NCI-H187 treated with DMSO at 0.1 percent for 48 hours (cell line): Measurements from ENCODE around the gene SP2.
"Not testable (repeated sequence)": the region's sequence is repeated elsewhere in the genome, so short reads cannot be mapped to it uniquely, and the experiment has no call there.

ENCODE experiments used
- DNase-seq: peaks from one replicate; lab custom pipeline; 2025; lab: John Stamatoyannopoulos, UW

SP2 gene

DNA sequence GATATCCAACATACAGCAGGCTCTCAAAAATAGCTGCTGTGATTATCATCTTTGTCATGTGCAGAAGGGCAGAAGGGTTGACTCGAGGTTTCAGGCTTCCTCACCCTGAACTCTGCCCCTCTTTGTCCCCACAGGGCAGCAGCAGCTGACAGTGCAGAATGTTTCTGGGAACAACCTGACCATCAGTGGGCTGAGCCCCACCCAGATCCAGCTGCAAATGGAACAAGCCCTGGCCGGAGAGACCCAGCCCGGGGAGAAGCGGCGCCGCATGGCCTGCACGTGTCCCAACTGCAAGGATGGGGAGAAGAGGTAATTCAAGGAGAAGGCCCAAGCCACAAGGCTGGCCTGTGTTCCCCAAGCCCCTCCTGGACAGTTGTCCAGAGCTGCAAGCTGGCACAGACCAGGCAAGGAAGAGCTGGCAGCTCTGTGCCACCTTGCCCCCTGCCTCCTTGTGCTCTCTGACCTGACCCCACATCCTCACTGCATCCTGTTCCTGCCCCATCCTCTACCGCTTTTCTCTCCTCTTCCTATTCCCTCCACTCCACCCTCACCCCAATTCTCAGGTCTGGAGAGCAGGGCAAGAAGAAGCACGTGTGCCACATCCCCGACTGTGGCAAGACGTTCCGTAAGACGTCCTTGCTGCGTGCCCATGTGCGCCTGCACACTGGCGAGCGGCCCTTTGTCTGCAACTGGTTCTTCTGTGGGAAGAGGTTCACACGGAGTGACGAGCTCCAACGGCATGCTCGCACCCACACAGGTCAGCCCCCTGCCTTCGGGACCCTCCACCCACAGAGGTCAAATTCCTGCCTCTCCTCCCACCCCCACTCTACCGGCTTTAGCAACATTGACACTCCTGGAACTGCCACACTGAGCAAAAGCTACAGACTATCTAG, 29.0 kb downstream of the SP2 start:
- DNase-seq, result no peak

DNA sequence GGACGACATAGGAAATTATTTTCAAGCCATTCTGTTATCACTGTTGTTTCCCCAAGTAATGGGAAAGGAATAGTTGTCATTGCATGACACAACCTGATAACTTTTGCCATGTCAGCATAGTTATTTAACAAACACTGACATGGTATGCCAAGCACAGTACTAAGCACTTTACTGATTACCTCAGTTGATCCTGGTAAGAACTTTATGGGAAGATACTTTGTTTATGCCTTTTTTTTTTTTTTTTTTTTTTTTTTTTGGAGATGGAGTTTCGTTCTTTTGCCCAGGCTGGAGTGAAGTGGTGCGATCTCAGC, 29.6 kb downstream of the SP2 start:
- no peak for DNase-seq

DNA sequence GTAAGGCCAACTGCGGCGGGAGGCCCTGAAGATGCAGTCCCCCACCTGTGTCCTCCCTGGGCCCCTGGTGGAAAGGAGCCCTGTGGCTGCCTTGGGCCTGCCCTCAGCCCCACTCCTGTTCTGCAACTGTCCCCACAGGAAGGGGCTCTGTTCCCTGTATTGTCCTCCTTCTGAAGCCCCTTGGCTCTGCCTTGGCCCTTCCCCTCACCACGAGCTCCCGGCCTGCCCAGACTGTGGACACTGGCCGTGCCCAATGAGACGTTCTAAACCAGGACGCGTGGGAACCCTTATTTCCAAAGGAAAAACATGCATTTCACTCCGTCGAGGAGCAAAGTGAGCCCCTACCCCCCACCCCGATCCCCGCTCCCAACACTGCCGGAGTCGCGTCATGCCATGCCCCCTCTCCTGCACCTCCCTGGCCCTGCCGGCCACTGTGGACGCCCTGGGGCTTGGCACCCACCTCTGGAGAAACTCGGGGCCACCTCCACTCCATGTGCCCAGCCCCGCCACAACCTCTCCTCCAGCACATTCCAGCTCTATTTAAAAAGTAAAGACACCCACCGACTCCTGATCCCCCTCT, 31.9 kb downstream of the SP2 start:
- DNase-seq, result no peak

DNA sequence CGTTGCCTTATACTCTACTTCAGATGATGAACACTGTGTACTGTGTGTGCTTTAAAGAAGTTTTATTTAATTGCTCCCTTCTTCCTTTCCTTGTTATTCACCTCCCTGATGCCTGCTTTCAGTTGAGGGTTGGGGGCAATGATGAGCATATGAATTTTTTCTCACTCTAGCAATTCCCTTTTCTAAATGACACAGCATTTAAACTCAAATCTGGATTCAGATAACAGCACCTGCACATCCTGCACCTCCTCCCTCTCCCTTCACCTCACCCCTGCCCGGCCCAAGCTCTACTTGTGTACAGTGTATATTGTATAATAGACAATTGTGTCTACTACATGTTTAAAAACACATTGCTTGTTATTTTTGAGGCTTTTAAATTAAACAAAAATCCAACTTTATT, 32.4 kb downstream of the SP2 start:
- no peak for DNase-seq

DNA sequence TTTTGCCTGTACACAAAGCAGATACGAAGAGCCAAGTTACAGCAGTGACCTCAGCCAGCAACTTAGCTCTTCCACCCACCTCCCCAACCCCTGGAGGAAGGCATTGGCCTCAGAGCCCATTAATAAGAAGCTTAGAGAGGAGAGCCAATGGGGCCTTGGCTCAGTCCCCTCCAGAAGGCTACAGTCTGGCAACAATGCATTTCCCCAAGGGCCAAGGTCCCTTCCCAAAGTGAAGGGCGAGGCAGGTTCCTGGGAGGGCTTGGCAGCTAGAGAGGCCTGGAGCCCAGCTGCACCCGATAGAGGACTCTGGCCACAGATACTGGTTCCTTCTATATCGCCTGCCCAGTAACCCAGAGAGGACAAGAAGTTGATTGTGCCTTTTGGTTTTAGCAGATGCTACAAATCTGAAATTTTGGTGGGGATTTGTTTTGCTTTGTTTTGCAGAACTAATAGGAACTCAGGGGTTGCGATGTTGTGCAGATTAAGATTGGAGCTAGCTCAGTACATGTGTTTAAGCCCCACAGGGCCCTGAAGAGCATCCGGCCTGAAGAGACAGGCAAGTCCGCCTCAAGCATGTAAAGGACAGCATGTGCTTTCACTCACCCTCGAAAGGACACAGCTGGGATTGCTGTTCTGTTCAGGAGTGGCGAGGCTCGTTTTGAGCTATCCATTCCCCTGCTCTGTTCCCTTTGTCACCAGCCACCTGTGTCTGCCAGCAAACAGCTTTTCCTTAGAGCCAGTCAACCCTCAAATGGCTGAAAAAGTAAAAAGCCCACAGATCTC, 33.4 kb downstream of the SP2 start:
- DNase-seq, result no peak

DNA sequence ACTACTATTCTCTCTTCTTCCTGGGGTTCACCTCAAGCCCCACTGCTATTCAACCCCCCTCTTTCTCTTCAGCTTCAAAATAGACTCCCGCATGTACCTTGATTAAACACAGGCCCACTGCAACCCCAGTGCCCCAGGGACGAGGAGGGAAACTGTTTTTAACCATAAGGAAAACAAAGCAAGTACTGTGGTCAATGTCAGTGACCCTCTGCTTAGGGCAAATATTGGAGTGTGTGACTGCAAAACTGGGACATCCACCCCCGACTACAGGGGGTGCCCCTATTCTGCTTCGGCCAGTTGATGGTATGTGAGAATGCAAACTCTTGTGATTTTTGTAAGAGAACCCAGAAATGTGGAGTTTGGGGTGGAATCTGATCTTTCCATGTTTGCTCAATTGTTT, 35.8 kb downstream of the SP2 start:
- DNase-seq, result no peak

DNA sequence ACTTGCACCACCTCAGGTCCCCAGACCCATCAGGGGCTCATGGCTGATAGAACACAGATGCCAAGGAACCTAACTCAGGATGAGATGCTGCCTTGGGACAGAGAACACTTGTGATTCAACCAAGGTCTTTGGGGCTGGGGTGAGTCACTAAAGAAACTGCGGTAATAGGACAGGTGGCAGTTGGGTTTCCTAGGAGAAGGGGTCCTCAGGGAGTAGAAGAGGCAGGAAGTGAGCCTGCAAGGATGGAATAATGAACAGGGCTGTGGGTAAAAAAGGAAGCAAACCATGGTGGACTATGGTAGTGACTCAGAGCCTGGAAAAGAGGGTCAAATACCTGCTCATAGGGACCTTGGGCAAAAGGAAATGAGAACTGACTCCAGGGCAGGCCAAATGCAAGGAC, 38.8 kb downstream of the SP2 start:
- no peak for DNase-seq

DNA sequence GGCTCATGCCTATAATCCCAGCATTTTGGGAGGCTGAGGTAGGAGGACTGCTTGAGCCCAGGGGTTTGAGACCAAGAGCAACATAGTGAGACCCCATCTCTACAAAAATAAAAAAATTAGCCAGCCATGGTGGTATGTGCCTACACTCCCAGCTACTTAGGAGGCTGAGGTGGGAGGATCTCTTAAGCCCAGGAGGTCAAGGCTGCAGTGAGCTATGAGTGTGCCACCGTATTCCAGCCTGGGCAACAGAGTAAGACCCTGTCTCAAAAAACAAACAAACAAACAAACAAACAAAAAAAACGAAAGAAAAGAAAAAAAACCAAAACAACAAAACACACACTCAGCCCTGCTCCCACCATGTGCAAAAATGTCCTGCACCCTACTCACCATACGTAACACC, 39.4 kb downstream of the SP2 start:
- DNase-seq, result not testable (repeated sequence)

DNA sequence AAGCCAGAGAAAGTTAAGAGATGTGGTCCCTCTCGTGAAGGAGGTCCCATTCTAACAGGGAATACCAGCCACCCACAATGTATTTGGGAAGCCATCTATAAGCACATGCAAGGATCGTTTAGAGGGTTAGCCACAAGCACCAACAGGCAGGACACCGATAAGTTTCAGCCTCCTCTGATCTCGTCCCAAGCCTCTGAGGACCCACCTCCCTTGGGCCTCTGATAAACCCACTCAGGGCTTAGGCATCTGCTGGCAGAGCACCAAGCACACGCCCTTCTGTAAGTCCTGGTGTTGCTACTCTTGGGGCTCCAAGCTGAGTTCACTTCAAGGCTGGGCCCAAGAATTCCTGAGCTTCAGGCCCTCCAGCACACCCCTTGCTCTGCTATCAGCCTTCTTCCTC, 39.9 kb downstream of the SP2 start:
- DNase-seq, result no peak

DNA sequence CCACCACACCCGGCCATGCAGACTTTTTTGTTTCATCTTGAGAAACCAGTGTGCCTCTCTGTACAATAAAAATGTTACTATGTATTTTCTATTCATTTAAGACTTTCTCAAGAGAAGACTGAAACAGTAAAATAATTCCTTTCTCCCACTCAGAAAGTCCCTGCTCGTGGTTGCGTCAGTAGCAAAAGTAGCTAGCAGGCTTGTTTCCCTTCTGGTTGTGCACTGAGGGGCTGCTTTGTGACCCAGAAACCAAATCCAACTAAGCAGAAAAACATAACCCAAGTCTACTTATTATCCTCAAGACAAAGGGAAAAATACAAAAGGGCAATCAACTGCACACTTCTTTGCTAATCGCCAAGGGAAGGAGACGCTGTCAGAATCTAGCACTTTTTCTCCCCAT, 41.9 kb downstream of the SP2 start:
- DNase-seq, result no peak

DNA sequence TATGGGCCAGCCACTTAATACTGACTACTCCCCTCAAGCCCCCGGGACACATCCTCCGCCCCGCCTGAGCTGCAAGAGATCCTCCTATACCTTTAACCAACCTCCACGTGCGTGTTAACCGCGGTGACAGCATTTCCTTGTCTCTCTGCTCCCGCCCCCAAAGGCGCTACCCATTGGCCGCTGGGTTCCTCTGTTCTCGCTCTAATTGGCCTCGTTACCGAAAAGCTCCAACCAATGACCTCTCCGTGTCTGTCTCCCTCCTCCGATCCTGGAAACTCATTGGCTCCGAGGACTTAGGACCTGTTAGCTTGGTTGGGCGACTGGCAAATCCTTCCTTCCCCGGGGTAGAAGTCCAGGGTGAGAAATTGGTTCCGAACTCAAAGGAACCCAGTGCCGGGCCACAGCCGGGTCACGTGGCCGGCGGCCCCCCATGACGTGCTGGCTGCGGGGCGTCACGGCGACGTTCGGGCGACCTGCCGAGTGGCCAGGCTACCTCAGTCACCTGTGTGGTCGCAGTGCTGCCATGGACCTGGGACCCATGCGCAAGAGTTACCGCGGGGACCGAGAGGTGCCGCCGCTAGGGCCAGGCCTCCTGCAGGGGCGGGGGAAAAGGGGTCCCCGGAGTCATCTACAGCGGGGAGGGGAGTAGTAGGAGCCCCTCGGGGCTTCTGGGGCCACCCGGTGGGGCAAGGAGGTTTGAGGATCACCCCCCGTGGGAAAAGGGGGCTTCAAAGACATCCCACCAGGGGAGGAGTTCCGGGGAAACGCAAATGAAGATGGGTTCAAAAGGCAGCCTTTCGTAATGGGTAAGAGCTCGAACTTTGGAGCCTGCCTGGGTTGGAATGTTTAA, 45.4 kb downstream of the SP2 start, which contains the start of gene PNPO:
Gene PNPO, plus strand, starts transcription at position 326 of the 850 bp plus-strand sequence. Its CDS starts 105 bp downstream, at position 431.
- peak; percentile 95 for DNase-seq

DNA sequence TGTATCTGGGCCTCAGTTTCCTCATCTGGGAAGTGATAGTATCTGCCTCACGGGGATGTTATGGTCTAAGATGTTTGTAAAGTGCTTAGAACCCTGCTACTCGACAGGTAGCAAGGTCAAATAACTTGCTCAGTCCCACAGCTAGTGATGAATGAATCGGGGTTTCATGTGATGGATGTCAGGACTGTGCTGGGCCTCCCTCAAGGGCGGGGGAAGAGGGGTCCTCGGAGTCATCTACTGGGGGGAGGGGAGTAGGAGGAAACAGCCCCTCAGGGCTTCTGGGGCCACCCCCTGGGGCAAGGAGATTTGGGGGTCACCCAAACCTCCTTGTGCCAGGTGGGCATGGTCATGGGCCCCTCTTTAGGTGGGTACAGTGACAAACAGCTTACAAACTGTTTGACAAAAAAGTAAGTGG, 46.1 kb downstream of the SP2 start:
- DNase-seq, result no peak

DNA sequence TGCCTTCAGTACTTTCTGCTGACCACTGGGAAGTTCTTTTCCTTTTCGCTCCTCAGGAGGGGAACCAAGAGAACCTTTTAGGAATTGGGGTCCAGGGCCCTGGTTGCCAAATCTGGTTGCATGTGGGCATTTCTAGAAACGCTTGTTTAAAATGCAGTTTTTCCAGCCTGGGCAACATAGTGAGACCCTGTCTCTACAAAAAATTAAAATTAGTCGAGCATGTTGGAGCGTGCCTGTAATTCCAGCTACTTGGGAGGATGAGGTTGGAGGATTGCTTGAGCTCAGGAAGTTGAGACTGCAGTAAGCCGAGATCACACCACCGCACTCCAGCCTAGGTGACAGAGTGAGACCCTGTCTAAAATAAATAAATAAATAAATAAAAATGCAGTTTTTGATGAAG, 46.5 kb downstream of the SP2 start:
- no peak for DNase-seq

DNA sequence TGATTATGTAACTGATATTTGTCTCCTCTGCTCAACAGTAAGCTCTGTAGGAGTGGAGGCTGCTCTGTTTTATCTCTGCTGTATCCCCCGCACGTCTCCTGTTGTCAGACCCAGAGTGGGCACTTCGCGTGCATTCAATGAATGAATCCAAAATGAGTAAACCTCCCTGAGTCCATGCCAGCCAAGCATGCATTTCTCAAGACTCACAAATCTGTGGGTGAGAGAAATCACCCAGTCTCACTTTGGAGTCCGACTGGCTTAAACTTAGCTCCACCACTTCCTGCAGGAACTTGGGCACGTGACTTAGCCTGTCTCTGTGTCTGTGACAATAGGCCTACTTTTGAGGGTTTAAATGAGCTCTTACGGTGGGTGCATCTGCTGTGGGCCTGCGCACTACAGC, 49.0 kb downstream of the SP2 start:
- DNase-seq, result no peak

DNA sequence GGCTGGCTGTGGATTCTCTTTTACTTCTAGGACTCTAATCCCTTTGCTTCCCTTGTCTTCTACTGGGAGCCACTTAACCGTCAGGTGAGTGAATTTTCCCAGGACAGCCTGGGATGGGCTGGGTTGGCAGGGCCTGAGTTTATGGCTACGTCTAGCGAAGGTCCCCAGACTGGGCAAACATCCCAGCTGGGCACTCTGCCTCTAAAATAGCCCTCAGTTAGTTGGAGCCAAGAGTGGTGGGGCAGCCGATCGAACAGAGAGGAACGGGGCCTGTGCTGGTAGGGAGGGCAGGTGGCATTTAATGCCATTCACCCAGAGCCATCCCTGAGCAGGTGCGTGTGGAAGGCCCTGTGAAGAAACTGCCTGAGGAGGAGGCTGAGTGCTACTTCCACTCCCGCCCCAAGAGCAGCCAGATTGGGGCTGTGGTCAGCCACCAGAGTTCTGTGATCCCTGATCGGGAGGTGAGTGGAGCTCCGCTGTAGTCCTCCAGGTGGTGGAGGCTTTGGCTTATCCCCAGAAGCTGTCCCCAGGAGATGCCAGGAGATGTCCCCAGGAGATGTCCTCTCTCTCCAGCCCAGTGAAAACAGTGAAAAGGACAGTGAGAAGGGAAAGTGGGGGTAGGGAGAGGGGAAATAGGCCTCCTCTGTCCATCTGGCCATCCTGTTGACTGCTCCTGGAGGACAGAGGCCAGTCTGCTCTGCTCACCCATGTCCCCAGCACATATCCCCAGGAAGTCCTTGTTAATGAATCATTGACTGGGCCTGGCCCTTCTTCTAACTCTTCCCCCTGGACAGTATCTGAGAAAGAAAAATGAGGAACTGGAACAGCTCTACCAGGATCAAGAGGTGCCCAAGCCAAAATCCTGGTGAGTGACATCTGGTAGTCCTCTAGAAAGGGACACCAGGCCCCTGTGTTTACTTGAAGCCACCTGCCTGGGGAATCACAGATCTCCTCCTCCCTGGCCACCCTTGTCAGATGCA, 49.8 kb downstream of the SP2 start:
- DNase-seq, result no peak

DNA sequence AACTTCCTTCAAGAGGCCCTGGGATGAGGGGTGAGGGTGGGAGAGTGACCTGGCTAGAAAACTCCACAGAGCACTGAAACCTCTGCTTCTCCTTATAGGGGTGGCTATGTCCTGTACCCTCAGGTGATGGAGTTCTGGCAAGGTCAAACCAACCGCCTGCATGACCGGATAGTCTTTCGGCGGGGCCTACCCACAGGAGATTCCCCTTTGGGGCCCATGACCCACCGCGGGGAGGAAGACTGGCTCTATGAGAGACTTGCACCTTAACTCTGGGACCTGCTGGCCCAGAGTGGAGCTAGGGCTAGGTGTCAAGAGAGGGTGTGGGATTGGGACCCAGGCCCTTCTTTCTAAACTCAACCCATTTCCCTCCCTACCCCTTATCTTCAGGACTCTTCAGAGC, 50.5 kb downstream of the SP2 start:
- DNase-seq, result no peak

DNA sequence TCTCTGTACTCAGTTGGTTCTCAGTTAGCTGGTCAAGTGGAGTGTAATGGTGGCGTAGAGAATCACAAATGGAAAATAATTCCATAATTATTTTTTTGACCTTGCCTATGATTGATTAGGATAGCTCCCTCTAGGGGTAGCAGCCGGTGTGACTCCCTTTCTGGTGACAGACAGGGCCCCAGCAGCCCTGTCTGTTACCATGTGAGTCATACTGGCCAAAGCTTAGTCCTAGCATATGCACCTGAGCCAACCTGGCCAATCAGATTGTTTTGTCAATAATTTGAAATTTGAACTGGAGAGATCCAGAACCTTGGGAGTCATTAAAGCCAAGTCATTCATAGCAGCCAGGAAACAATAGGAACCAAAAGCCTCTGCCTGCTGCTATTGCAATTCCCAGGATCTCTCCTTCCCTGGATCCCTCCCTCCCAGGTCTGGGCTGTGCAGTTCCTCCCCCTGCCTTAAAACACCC, 50.9 kb downstream of the SP2 start:
- DNase-seq, result peak; percentile 33

DNA sequence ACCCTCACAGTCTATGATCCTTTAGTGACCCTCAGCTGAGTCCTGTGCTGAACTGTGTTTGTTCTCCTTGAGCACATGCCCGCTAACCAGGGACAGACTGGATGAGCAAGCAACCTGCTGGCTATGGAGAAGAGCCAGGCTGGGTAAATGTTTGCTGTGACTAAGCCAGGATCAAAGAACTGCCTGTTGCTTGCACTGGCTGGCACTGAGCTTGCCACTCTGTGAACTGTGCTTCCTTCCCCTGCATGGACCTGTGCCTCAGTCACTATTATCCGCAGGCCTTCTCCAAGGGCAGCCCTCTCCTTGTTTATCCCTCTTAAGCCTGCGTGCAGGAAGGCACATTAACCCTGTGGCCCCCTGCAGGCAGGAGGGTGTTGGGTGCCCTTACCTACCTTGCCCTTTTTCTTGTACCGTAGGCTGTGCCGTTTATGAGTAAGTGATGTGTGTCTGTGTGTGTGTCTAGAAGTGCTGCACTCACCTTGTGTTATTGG, 52.7 kb downstream of the SP2 start:
- DNase-seq, result no peak

DNA sequence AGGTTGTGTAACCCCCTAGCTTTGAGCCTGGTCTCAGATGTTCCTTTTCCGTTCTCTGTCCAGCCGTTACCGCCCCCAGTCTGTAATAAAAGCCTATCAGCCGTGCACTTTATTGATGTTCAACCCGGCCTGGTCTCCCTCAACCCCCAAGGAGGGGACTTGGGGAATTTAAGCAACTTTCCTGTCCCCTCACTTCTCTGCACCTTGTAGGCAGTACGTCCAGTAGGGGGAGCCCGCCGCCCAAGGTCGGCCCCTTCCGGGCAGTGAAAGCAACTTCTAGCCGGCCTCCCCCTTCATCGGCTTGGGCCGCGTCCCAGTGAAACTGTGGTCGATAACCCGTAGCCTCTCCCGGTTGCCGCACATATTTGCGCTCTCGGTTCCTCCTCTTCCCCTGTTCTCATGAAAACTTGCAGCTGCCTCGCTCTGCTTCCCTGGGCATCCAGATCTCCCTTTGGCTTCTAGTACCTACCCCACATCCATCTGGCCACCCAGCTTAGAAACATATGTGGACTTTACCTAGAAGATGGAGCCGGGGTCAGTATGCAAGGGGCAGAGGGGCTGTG, 53.2 kb downstream of the SP2 start:
- DNase-seq, result peak; percentile 25

DNA sequence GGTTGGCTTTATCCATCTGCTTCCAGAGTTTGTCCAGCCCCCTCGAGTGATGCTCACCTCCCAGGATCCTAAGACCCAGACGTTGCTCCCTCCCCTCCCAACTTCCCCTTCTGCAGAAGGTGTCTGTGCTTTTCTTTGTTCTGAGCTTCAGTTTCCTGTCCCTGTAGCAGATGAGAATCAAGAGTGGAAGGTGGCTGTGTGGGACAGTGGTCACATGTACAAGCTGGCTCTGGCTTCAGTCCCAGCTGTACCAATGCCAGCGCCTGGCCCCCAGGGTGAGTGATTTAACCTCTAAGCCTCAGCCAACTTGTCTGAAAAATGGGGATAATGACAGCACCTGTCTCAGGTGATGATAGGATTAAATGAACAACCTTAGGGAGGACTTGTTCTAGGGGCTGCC, 53.9 kb downstream of the SP2 start:
- DNase-seq, result no peak
